HEK293 (cell line): ENCODE results near the gene BBC3.

Experiments used
- BCL6B ChIP-seq: fragments of 450-650 bp; formaldehyde crosslinking; IDR thresholded peaks from 2 replicates; pipeline ENCODE4 v1.5.1; 2017; ENCODE audit warnings: missing biosample characterization, missing genetic modification characterization
- HOXD13 ChIP-seq: sonication (generic); formaldehyde crosslinking; IDR thresholded peaks from 2 replicates; pipeline ENCODE4 v1.8.0; 2022; ENCODE audit warnings: missing genetic modification reagents, borderline replicate concordance
- KLF10 ChIP-seq: fragments of 450-650 bp; IDR thresholded peaks from 2 replicates; pipeline ENCODE4 v1.5.1; 2018; ENCODE audit warnings: missing biosample characterization, mild to moderate bottlenecking, missing genetic modification characterization
- KLF17 ChIP-seq: fragments of 450-650 bp; formaldehyde crosslinking; IDR thresholded peaks from 2 replicates; pipeline ENCODE4 v1.5.1; 2016; ENCODE audit warnings: missing biosample characterization, missing genetic modification characterization
- REST ChIP-seq: fragments of 450-650 bp; formaldehyde crosslinking; IDR thresholded peaks from 2 replicates; pipeline ENCODE4 v1.5.1; 2016; ENCODE audit warnings: missing biosample characterization, missing genetic modification characterization
- SP2 ChIP-seq: fragments of 450-650 bp; formaldehyde crosslinking; IDR thresholded peaks from 2 replicates; pipeline ENCODE4 v1.5.1; 2016; ENCODE audit warnings: missing biosample characterization, missing genetic modification characterization
- ZBTB11 ChIP-seq: fragments of 450-650 bp; formaldehyde crosslinking; conservative IDR thresholded peaks from 2 replicates; pipeline ENCODE4 v1.5.1; 2016; ENCODE audit warnings: low read depth, missing biosample characterization, missing genetic modification characterization
- ZNF138 ChIP-seq: fragments of 450-650 bp; formaldehyde crosslinking; IDR thresholded peaks from 2 replicates; pipeline ENCODE4 v1.5.1; 2016; ENCODE audit warnings: missing biosample characterization, missing genetic modification characterization, borderline replicate concordance
- ZNF146 ChIP-seq: fragments of 450-650 bp; formaldehyde crosslinking; IDR thresholded peaks from 2 replicates; pipeline ENCODE4 v1.5.1; 2016; ENCODE audit warnings: missing biosample characterization, missing genetic modification characterization
- ZNF155 ChIP-seq: fragments of 450-650 bp; formaldehyde crosslinking; IDR thresholded peaks from 2 replicates; pipeline ENCODE4 v1.5.1; 2016; ENCODE audit warnings: missing biosample characterization, missing genetic modification characterization
- ZNF18 ChIP-seq: fragments of 450-650 bp; formaldehyde crosslinking; IDR thresholded peaks from 2 replicates; pipeline ENCODE4 v1.5.1; 2016; ENCODE audit warnings: missing biosample characterization, missing genetic modification characterization
- ZNF239 ChIP-seq: fragments of 450-650 bp; formaldehyde crosslinking; IDR thresholded peaks from 2 replicates; pipeline ENCODE4 v1.5.1; 2016; ENCODE audit warnings: missing biosample characterization, missing genetic modification characterization
- ZNF280D ChIP-seq: fragments of 450-650 bp; formaldehyde crosslinking; IDR thresholded peaks from 2 replicates; pipeline ENCODE4 v1.5.1; 2016; ENCODE audit warnings: missing biosample characterization, missing genetic modification characterization
- ZNF311 ChIP-seq: fragments of 450-650 bp; formaldehyde crosslinking; IDR thresholded peaks from 2 replicates; pipeline ENCODE4 v1.5.1; 2017; ENCODE audit warnings: missing biosample characterization, missing genetic modification characterization, borderline replicate concordance
- ZNF426 ChIP-seq: fragments of 450-650 bp; formaldehyde crosslinking; IDR thresholded peaks from 2 replicates; pipeline ENCODE4 v1.5.1; 2017; ENCODE audit warnings: missing biosample characterization, missing genetic modification characterization, mild to moderate bottlenecking, inconsistent platforms, moderate library complexity
- ZNF48 ChIP-seq: fragments of 450-650 bp; formaldehyde crosslinking; IDR thresholded peaks from 2 replicates; pipeline ENCODE4 v1.5.1; 2016; ENCODE audit warnings: missing biosample characterization, missing genetic modification characterization
- ZNF549 ChIP-seq: fragments of 450-650 bp; IDR thresholded peaks from 2 replicates; pipeline ENCODE4 v1.5.1; 2018; ENCODE audit warnings: missing biosample characterization, missing genetic modification characterization, mild to moderate bottlenecking, inconsistent platforms, moderate library complexity
- ZNF600 ChIP-seq: fragments of 450-650 bp; formaldehyde crosslinking; IDR thresholded peaks from 2 replicates; pipeline ENCODE4 v1.5.1; 2016; ENCODE audit warnings: missing biosample characterization, missing genetic modification characterization
- ZNF701 ChIP-seq: fragments of 450-650 bp; formaldehyde crosslinking; IDR thresholded peaks from 2 replicates; pipeline ENCODE4 v1.5.1; 2016; ENCODE audit warnings: missing biosample characterization, missing genetic modification characterization
- ZNF777 ChIP-seq: fragments of 450-650 bp; formaldehyde crosslinking; IDR thresholded peaks from 2 replicates; pipeline ENCODE4 v1.5.1; 2017; ENCODE audit warnings: missing biosample characterization, missing genetic modification characterization, borderline replicate concordance
- ZNF791 ChIP-seq: fragments of 450-650 bp; formaldehyde crosslinking; IDR thresholded peaks from 2 replicates; pipeline ENCODE4 v1.5.1; 2016; ENCODE audit warnings: missing biosample characterization, missing genetic modification characterization
- ZNF830 ChIP-seq: fragments of 450-650 bp; IDR thresholded peaks from 2 replicates; pipeline ENCODE4 v1.5.0; 2018; ENCODE audit warnings: missing biosample characterization, missing genetic modification characterization, low read depth, mild to moderate bottlenecking, moderate library complexity
- ZSCAN30 ChIP-seq: fragments of 450-650 bp; IDR thresholded peaks from 2 replicates; pipeline ENCODE4 v1.5.1; 2018; ENCODE audit warnings: missing biosample characterization, mild to moderate bottlenecking, missing genetic modification characterization, moderate library complexity

The BBC3 gene

GRCh38 chr19:47231215-47232054 lies 436 bp upstream of the BBC3 start (continued):
- TF ChIP-seq REST (tag by site-specific recombination) (peak; percentile 99), ZNF701 (tag by site-specific recombination) (no peak), KLF10 (tag by site-specific recombination) (peak; percentile 89), BCL6B (tag by site-specific recombination) (0 out of 2 replicates have a peak, but pooled peaks have one; percentile 6), HOXD13 (CRISPR knock-in tag) (no peak), ZBTB11 (tag by site-specific recombination) (peak; percentile 32; the same call in 1 of the 2 replicates), ZNF549 (tag by site-specific recombination) (no peak), ZNF777 (tag by site-specific recombination) (peak; percentile 70; the same call in 1 of the 2 replicates), ZNF146 (tag by site-specific recombination) (no peak), ZNF426 (tag by site-specific recombination) (no peak), ZNF155 (tag by site-specific recombination) (no peak), ZNF791 (tag by site-specific recombination) (no peak), ZNF311 (tag by site-specific recombination) (no peak), ZNF600 (tag by site-specific recombination) (peak; percentile 17; the same call in 1 of the 2 replicates), ZNF830 (no peak), ZNF48 (no peak), ZNF239 (tag by site-specific recombination) (peak; percentile 66; the same call in 1 of the 2 replicates), KLF17 (tag by site-specific recombination) (peak; percentile 89), ZSCAN30 (peak; percentile 41; the same call in 1 of the 2 replicates), ZNF280D (peak; percentile 78; the same call in 1 of the 2 replicates), SP2 (peak; percentile 35), ZNF138 (tag by site-specific recombination) (no peak), ZNF18 (tag by site-specific recombination) (peak; percentile 82; the same call in 1 of the 2 replicates)
